Osteoblast (primary cell): ENCODE measurements around the gene PCA3. TPM values are rescaled to one million over a fixed set of nuclear protein-coding genes. Genes with fewer than 3 reads are reported as not detected.

ENCODE experiments used
- DNase-seq: peaks from one replicate; pipeline ENCODE4 v3.0.0; 2011; ENCODE audit warnings: low spot score, mixed read lengths; ENCODE audit not compliant: insufficient read length; ENCODE audit errors: missing footprints
- H2AFZ ChIP-seq: 2 replicates; pipeline ENCODE4 v1.6.0; 2011; ENCODE audit warnings: mild to moderate bottlenecking, low read length
- H3K27ac ChIP-seq: 2 replicates; pipeline ENCODE4 v1.5.1; 2011; ENCODE audit warnings: mild to moderate bottlenecking, low read depth, low read length, moderate library complexity
- H3K27me3 ChIP-seq: 2 replicates; pipeline ENCODE4 v1.6.0; 2012; ENCODE audit warnings: mild to moderate bottlenecking, control low read depth, inconsistent platforms, low read length, moderate library complexity; ENCODE audit not compliant: insufficient read depth
- H3K36me3 ChIP-seq: 2 replicates; pipeline ENCODE4 v1.5.1; 2011; ENCODE audit warnings: mild to moderate bottlenecking, low read length, control low read depth, moderate library complexity; ENCODE audit not compliant: insufficient read depth
- H3K4me1 ChIP-seq: 2 replicates; pipeline ENCODE4 v1.5.1; 2011; ENCODE audit warnings: mild to moderate bottlenecking, low read length, control low read depth, moderate library complexity; ENCODE audit not compliant: insufficient read depth
- H3K4me2 ChIP-seq: 2 replicates; pipeline ENCODE4 v1.6.0; 2011; ENCODE audit warnings: mild to moderate bottlenecking, low read length; ENCODE audit not compliant: insufficient read depth
- H3K4me3 ChIP-seq: fragments of 200-600 bp; sonication (generic); 3 replicates; pipeline ENCODE4 v1.5.1; 2012; ENCODE audit warnings: mild to moderate bottlenecking, low read length, inconsistent platforms; ENCODE audit not compliant: insufficient read depth
- H3K79me2 ChIP-seq: 2 replicates; pipeline ENCODE4 v1.6.0; 2012; ENCODE audit warnings: mild to moderate bottlenecking, low read length, control low read depth, inconsistent platforms; ENCODE audit not compliant: insufficient read depth
- H3K9me3 ChIP-seq: 2 replicates; pipeline ENCODE4 v1.5.1; 2011; ENCODE audit warnings: low read depth, low read length, control low read depth
- H4K20me1 ChIP-seq: 2 replicates; pipeline ENCODE4 v1.6.0; 2012; ENCODE audit warnings: mild to moderate bottlenecking, low read length, control low read depth; ENCODE audit not compliant: insufficient read depth
- total RNA-seq: library from RNA; depleted of rRNA; stranded (reverse); fragments of >200 nt; gene quantifications from 2 replicates; pipeline ENCODE4 v1.2.3, GENCODE V29; 2012
- TF ChIP-seq, protein P1 (sequence below): IDR thresholded peaks from 2 replicates; pipeline ENCODE4 v1.5.1; 2011; ENCODE audit warnings: mild to moderate bottlenecking, low read depth, low read length, moderate library complexity; ENCODE audit errors: extremely low read depth

Gene PCA3
- total RNA-seq, 1 donor: 0.36 TPM

DNA sequence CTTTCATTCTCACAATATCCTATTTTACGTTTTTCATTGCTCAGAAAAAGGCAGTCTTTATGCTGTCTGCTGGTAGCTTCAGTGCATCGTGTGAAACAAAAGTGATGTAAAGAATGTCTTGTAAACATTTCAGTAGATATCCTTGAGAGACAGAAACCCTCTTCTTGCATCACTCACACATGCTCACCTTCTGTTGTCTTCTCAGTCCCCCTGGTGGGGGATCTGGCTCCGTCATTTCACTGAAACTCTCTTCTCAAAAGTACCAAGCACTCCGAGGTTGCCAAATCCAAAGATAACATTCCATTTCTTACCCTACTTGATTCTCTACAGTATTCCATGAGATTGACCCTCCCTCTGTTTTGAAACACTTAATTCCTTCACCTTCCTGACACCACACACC lies 46.1 kb upstream of the PCA3 start:
- H3K27ac ChIP-seq: no peak overlapping the region
- no peaks in the 10 kb centered on the region for H3K9me3 ChIP-seq
- peak overlapping the region; percentile 5 for H3K4me2 ChIP-seq
- DNase-seq: no peak
- TF ChIP-seq, protein P1, sequence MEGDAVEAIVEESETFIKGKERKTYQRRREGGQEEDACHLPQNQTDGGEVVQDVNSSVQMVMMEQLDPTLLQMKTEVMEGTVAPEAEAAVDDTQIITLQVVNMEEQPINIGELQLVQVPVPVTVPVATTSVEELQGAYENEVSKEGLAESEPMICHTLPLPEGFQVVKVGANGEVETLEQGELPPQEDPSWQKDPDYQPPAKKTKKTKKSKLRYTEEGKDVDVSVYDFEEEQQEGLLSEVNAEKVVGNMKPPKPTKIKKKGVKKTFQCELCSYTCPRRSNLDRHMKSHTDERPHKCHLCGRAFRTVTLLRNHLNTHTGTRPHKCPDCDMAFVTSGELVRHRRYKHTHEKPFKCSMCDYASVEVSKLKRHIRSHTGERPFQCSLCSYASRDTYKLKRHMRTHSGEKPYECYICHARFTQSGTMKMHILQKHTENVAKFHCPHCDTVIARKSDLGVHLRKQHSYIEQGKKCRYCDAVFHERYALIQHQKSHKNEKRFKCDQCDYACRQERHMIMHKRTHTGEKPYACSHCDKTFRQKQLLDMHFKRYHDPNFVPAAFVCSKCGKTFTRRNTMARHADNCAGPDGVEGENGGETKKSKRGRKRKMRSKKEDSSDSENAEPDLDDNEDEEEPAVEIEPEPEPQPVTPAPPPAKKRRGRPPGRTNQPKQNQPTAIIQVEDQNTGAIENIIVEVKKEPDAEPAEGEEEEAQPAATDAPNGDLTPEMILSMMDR: no peak
- peaks cover 17% of the 10 kb centered on the region for H3K4me1 ChIP-seq
- H2AFZ ChIP-seq: no peak overlapping the region
- no peaks in the 10 kb centered on the region for H3K79me2 ChIP-seq
- H3K4me3 ChIP-seq: no peak overlapping the region
- peaks cover 4% of the 10 kb centered on the region for H3K27me3 ChIP-seq
- no peaks in the 10 kb centered on the region for H4K20me1 ChIP-seq
- H3K36me3 ChIP-seq: no peaks in the 10 kb centered on the region

DNA sequence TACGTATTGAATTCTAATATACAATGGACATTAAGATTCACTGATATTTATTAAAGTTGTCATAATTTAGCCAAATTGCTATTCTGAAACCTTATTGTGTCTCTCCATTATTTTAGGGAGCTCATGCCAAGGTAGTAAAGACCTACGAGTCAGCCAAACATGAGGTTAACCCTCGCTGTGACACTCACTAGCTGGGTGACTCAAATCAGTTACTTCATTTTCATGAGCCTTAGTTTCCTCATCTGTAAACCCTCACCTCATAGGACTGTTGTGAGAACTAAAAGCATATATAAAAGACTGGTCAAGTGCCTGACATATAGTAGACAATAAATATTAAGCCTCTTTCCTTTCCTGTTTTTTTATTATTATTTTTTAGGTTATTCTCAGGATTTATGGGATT lies 44.0 kb upstream of the PCA3 start:
- no peak overlapping the region for H3K27ac ChIP-seq
- H3K4me2 ChIP-seq: no peak overlapping the region
- no peak overlapping the region for H3K4me3 ChIP-seq
- peaks cover 17% of the 10 kb centered on the region for H3K4me1 ChIP-seq
- H2AFZ ChIP-seq: no peak overlapping the region
- H3K27me3 ChIP-seq: peaks cover 7% of the 10 kb centered on the region
- H3K36me3 ChIP-seq: no peaks in the 10 kb centered on the region
- H4K20me1 ChIP-seq: no peaks in the 10 kb centered on the region
- no peaks in the 10 kb centered on the region for H3K9me3 ChIP-seq
- TF ChIP-seq, protein P1: no peak
- no peaks in the 10 kb centered on the region for H3K79me2 ChIP-seq
- no peak for DNase-seq

DNA sequence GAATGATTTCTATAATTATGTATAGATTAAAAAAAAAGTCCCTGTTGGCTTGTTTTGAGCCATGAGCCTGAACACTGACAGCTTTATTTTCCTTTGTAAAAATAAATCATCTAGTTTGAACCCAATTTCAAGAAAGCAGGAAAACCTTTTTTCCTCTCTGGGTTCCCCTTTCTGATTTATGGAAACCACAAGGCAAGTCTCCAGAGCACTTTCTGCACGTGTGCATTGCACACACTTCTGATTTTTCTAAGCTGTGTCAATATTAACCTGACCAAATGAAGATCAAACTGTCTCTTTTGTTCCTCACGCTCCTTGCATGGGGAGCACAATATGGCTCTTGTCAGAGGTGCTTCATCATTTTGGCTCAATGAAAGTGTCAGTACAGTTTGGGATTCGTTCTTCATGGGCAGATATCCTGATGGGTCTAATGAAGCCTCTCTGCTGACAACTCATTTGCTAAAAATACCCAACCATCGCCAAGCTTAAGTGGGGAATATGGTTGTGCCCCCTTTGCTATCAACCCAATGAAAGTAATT lies 39.2 kb upstream of the PCA3 start:
- no peak overlapping the region for H3K4me2 ChIP-seq
- H3K4me3 ChIP-seq: no peak overlapping the region
- H2AFZ ChIP-seq: no peak overlapping the region
- no peak overlapping the region for H3K27ac ChIP-seq
- peaks cover 12% of the 10 kb centered on the region for H3K27me3 ChIP-seq
- DNase-seq: no peak
- TF ChIP-seq, protein P1: no peak
- H3K9me3 ChIP-seq: no peaks in the 10 kb centered on the region
- no peaks in the 10 kb centered on the region for H3K4me1 ChIP-seq
- no peaks in the 10 kb centered on the region for H4K20me1 ChIP-seq
- no peaks in the 10 kb centered on the region for H3K79me2 ChIP-seq
- H3K36me3 ChIP-seq: no peaks in the 10 kb centered on the region

DNA sequence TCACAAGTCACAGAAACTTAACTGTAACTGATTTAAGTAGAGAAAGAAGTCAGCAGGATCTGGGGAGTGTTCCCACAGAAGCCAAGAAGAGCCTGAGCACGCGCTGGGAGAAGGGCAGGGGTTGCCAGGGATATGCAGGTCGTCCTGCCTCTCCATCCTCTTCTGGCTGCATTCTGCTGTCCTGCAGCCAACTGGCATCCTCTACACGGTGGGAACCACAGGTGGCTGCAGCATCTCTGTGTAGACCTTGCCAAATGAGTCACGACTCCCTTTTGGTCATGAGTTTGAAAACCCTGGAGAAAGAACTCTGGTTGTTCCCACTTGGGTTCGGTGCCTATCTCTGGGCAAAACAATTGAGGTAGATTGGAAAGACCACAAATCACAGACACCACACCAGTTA lies 38.4 kb upstream of the PCA3 start:
- H3K9me3 ChIP-seq: no peaks in the 10 kb centered on the region
- no peak overlapping the region for H3K4me3 ChIP-seq
- H3K4me2 ChIP-seq: no peak overlapping the region
- TF ChIP-seq, protein P1: no peak
- no peaks in the 10 kb centered on the region for H3K36me3 ChIP-seq
- no peak for DNase-seq
- H3K79me2 ChIP-seq: no peaks in the 10 kb centered on the region
- no peak overlapping the region for H3K27ac ChIP-seq
- H3K4me1 ChIP-seq: no peaks in the 10 kb centered on the region
- no peaks in the 10 kb centered on the region for H4K20me1 ChIP-seq
- H2AFZ ChIP-seq: no peak overlapping the region
- peaks cover 12% of the 10 kb centered on the region for H3K27me3 ChIP-seq
